HG03196 (cell line): ENCODE measurements around the gene PPP2R3C.
"Not testable (repeated sequence)": the region's sequence is repeated elsewhere in the genome, so short reads cannot be mapped to it uniquely, and the experiment has no call there.

Source experiments
- ATAC-seq: cut with Tn5 transposase; IDR thresholded peaks from one replicate; pipeline ENCODE4 v1.9.1; 2021; ENCODE audit not compliant: unreplicated experiment

The PPP2R3C gene

DNA sequence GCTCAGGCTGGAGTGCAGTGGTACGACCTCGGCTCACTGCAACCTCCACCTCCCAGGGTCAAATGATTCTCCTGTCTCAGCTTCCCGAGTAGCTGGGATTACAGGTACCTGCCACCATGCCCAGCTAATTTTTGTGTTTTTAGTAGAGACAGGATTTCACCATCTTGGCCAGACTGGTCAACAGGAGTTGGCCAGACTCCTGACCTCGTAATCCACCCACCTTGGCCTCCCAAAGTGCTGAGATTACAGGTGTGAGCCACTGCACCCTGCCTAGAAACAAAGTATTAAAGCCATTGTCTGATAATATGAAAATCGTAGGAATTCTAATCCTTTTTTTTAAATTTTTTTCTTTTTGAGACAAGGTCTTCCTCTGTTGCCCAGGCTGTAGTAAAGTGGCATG lies 56.1 kb downstream of the PPP2R3C start:
- ATAC-seq, result not testable (repeated sequence)

GRCh38 chr14:35061113-35061791 lies 60.5 kb downstream of the PPP2R3C start:
- not testable (repeated sequence) for ATAC-seq

GRCh38 chr14:35052637-35053036 lies 69.2 kb downstream of the PPP2R3C start:
- no peak for ATAC-seq

- ATAC-seq, result no peak
Observed at GRCh38 chr14:35051796-35052195, 70.0 kb downstream of the PPP2R3C start.

- no peak for ATAC-seq
Observed at GRCh38 chr14:35050652-35051051, 71.1 kb downstream of the PPP2R3C start.

GRCh38 chr14:35047976-35048513 lies 73.7 kb downstream of the PPP2R3C start:
- no peak for ATAC-seq

GRCh38 chr14:35046751-35047536 lies 74.8 kb downstream of the PPP2R3C start:
- ATAC-seq, result peak; percentile 30

DNA sequence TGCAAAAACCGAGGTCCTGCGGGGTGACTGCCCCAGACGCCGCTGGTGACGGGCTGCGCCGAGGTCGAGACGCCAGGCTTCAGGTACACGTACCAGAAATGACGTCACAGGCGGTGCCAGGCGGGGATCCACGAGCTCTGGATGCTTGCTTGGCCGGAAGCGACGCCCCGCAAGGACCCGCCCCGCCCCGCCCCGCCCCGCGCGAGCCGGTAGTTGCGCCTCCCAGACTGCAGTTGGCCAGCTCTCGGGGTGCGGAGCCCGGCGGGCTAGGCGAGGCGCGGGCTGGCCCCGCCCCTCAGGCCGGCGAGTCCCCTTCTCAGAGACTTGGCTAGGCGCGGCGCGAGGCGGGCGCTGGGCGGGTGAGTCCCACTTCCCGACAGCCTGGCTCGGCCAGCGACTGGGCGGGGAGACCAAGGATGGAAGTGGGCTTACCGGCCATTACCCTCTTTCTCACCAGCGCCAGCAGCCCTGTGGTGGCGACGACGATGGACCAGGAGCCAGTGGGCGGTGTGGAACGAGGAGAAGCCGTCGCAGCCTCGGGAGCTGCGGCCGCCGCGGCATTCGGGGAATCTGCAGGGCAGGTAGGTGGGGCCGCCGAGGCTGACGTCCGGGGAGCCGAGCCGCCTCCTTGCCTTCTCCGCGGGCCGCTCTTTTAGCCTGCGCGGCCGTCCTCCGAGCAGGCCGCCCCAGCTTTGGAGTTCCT lies 75.6 kb downstream of the PPP2R3C start, which contains the start of gene FAM177A1:
TSS of gene FAM177A1 (plus strand) at position 225 of the 703 bp plus-strand sequence. CDS start at position 417, 192 bp downstream.
- peak; percentile 96 for ATAC-seq

- ATAC-seq, result no peak
Observed at GRCh38 chr14:35045798-35046047, 76.1 kb downstream of the PPP2R3C start.

- no peak for ATAC-seq
Observed at GRCh38 chr14:35044939-35045797, 76.6 kb downstream of the PPP2R3C start.

DNA sequence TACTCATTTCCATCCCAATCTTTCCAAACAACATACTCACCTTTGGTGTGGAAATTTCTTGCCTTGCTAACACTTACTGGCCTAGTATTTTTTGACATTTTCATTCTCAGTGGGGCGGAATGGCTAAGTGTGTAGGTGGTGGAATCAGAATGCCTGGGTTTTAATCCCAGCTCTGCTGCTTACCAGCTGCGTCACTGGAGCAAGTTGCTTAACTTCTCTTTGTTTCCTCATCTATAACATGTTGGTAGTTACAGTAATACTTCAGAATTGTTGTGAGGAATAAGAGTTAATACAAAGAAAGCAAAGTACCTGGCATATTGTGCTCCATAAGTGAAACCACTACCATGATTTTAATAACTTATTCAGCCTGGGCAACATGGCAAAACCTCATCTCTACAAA lies 78.7 kb downstream of the PPP2R3C start:
- ATAC-seq, result no peak

DNA sequence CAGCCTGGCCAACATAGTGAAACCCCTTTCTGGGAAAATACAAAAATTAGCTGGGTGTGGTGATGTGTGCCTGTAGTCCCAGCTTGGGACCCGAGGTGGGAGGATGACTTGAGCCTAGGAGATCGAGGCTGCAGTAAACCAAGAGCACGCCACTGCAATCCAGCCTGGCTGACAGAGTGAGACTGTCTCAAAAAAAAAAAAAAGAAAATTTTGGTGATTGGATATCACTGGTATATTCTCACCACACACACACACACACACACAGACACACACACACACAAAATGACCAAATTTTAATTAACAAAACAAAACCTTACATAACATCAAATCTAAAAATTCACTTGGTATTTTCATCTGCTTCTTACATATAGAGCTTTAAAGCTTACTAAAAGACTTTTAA lies 79.2 kb downstream of the PPP2R3C start:
- no peak for ATAC-seq

DNA sequence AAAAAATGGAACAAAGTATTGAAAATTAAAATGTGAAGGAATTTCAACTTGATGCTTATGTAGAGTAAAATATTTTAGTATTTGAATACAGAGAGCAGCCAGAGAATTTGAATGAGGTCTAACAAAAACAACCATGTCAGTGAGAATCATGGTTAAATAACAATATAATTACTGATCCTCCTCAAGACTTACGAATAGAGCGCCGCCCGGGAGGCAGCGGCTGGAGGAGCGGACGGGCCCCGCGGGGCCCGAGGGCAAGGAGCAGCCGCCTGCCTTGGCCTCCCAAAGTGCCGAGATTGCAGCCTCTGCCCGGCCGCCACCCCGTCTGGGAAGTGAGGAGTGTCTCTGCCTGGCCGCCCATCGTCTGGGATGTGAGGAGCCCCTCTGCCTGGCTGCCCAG lies 83.5 kb downstream of the PPP2R3C start:
- not testable (repeated sequence) for ATAC-seq
